ACC112 (cell line): ENCODE results near the gene PPP4R4.

ENCODE experiments used
- H2AFZ ChIP-seq: fragments of 200-600 bp; sonication (generic); one replicate; pipeline ENCODE4 v1.6.0; 2017; ENCODE audit warnings: antibody characterized with exemption, low read length; ENCODE audit not compliant: unreplicated experiment
- H3K27ac ChIP-seq: fragments of 200-600 bp; sonication (generic); 2 replicates; pipeline ENCODE4 v1.5.1; 2014; ENCODE audit warnings: low read depth, mild to moderate bottlenecking, antibody characterized with exemption, low read length, moderate library complexity
- H3K27me3 ChIP-seq: fragments of 200-600 bp; sonication (generic); 2 replicates; pipeline ENCODE4 v1.6.1; 2014; ENCODE audit warnings: mild to moderate bottlenecking, antibody characterized with exemption, low read length, moderate library complexity, mixed read lengths; ENCODE audit not compliant: insufficient read depth
- H3K36me3 ChIP-seq: fragments of 200-600 bp; sonication (generic); 2 replicates; pipeline ENCODE4 v1.6.1; 2016; ENCODE audit warnings: mild to moderate bottlenecking, antibody characterized with exemption, low read length, moderate library complexity, mixed read lengths; ENCODE audit not compliant: insufficient read depth
- H3K4me1 ChIP-seq: fragments of 200-600 bp; sonication (generic); one replicate; pipeline ENCODE4 v1.6.1; 2016; ENCODE audit warnings: low read length, mixed read lengths; ENCODE audit not compliant: insufficient read depth, unreplicated experiment, control insufficient read depth
- H3K4me3 ChIP-seq: fragments of 200-600 bp; sonication (generic); 2 replicates; pipeline ENCODE4 v1.5.1; 2014; ENCODE audit warnings: mild to moderate bottlenecking, low read depth, low read length
- H3K79me2 ChIP-seq: fragments of 200-600 bp; sonication (generic); one replicate; pipeline ENCODE4 v1.6.0; 2016; ENCODE audit warnings: low read length; ENCODE audit not compliant: control insufficient read depth, unreplicated experiment, insufficient read depth

Gene PPP4R4

DNA sequence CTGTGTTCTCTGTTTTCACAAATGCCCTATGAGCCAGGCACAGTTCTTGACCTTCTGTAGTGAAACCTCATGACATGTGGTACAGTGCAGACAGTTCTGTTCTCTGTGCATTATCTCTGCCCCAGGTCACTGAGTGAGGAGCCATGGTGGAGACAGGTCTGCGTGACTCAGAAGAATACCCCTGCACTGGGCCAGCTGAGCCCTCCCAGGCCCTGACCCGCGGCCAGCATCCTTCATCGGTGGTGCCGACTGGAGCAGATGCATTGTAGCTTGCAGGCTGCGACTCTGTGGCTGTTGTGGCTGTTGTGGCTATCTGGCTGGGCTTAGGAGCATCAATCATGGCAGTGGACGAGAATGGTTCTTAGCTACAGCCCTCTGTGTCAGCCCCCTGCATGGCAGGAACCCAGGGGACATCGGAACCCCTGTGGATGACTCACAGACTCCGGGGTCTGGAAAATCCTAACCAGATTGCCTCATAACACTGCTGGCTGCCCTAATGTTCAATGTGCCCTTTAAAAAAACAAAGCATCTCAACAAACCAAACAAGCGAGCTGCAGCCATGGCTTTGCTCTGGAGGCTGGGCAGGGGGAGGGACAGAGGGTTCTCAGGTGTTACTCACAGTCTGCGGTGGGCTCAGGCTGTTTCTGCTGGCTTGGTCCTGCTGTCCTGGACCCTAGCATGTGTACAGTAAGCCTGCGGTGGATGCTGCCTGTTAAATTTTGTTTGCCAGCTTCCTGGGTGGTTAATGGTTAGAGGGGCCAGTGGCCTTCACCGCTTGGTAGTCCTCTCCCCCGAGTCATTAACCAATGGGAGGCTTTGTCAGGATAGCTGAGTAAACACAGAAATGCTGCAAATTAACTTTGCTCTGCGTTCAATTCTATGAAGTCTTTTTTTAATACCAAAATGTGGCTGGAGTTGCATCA is 148.8 kb downstream of the PPP4R4 start, which contains the start of gene SERPINA6:
Gene SERPINA6 (minus strand): TSS at position 689 of the 923 bp plus-strand sequence. CDS start 8,688 bp downstream, outside the sequence.
- Histone ChIP-seq H3K36me3 (no peaks in the 10 kb centered on the region), H3K27ac (peak within 1 kb of the TSS; percentile 60; the same call in 1 of the 2 replicates), H3K27me3 (no peaks in the 10 kb centered on the region), H3K4me1 (peaks cover 17% of the 10 kb centered on the region), H3K4me3 (no peak within 1 kb of the TSS), H3K79me2 (no peaks in the 10 kb centered on the region), H2AFZ (no peak within 1 kb of the TSS)

DNA sequence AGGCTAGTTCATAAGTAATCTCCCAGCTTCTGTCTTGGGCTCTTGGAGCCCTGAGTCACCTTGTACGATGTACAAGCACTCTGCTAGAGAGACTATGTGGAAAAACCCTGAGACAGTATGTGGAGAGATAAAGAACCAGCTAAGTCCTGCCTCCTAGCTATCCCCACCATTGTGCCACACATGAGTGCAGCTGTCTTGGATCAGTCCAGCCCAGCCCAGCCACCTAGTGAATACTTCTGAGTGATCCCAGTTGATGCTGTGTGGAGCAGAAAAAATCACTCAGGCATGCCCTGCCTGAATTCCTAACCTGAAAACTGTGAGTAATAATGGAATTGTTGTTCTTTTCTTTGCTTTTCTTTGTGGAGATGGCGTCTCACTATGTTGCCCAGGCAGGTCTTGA is 154.1 kb downstream of the PPP4R4 start:
- H3K4me1 ChIP-seq = peaks cover 5% of the 10 kb centered on the region
- H3K27me3 ChIP-seq = no peaks in the 10 kb centered on the region
- H3K27ac ChIP-seq = no peak overlapping the region
- H3K36me3 ChIP-seq = no peaks in the 10 kb centered on the region
- no peak overlapping the region for H2AFZ ChIP-seq
- no peaks in the 10 kb centered on the region for H3K79me2 ChIP-seq
- no peak overlapping the region for H3K4me3 ChIP-seq
